HUDEP-2 (cell line): ENCODE measurements around the gene CNEP1R1.

ENCODE experiments used
- DNase-seq, 76 experiments: peaks; one replicate each; lab custom pipeline; 2025; ENCODE audit not compliant: unreplicated experiment in 76 of 76; lab: John Stamatoyannopoulos, UW

Gene CNEP1R1

DNA sequence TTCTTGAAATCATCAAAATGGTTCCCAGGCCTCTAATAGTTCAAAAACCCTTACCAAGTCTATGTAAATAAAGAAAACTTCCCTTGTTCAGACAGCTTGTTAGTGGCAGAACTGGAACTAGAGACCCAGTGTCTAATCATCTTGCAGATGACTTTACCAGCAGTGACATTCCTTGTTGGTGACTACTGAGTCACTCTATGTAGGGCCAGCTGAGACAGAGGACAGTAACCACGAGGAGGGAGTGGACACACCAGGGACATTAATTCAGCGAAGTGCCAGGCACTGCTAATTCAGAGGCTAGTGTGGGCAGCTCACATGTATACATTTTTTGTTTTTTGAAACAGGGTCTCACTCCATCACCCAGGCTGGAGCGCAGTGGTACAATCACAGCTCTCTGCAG lies 34.6 kb downstream of the CNEP1R1 start:
- DNase-seq, result no peak

- DNase-seq, result no peak
These were observed 36.3 kb downstream of the CNEP1R1 start for GRCh38 chr16:50061326-50061725.

DNA sequence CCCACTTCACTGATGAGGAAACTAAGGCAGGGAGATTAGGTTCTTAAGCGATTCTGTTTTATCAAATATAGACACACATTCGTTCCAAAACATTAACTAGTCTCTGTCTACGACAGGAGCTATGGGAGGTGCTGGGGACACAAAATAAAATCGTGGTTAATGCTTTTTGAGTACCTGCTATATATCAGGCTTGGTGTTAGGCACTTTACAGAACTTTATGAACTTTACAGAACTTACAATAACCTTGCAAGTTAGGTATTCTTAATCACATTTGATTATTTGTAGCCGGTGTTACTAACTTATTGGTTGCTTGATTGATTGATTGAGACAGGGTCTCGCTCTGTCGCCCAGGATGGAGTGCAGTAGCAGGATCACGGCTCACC lies 40.2 kb downstream of the CNEP1R1 start:
- no peak for DNase-seq

- peak; percentile 6 to 96 (median 88) for DNase-seq
These were observed 40.8 kb downstream of the CNEP1R1 start, which contains the start of gene HEATR3 for GRCh38 chr16:50065624-50066481. Gene HEATR3, plus strand, starts transcription at chr16:50065970. Its CDS starts 162 bp downstream, at chr16:50066132.

- DNase-seq, result no peak
These were observed 41.7 kb downstream of the CNEP1R1 start for GRCh38 chr16:50066482-50067289.

GRCh38 chr16:50067290-50067853 lies 42.3 kb downstream of the CNEP1R1 start:
- peak in 15 of 76 experiments; percentile 1 to 31 (median 8) for DNase-seq

GRCh38 chr16:50068550-50068949 lies 43.5 kb downstream of the CNEP1R1 start:
- no peak for DNase-seq

- no peak for DNase-seq
These were observed 44.0 kb downstream of the CNEP1R1 start for GRCh38 chr16:50069060-50069459.

DNA sequence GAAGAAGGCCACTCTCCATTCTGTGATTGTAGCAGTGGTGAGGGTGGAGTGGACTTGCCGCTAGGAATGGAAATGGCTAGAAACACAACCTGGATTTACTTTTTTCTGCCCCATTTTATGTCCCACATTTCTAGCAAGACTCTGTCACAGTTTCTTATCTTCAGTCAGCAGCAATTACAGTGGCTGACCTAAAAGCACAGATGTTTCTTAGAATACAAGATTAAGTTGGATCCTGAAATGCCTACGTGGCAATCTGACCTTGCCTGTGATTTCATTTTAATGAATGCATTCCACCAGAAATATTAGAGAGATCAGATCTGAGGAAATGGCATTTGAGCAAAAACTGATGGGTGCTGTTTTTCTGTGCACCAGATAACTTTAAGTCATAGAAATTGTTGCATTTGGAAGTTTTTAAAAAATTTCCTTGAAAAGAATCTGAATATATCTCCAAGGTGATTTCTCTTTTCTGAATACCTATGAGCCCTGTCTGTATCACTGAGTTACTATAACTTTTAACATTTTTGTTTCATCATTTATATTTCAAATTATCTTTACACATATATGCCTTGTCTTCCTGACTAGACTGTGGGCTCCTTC lies 46.1 kb downstream of the CNEP1R1 start:
- peak in 26 of 76 experiments; percentile 4 to 63 (median 18) for DNase-seq

- DNase-seq, result no peak
These were observed 47.7 kb downstream of the CNEP1R1 start for GRCh38 chr16:50072730-50073129.

DNA sequence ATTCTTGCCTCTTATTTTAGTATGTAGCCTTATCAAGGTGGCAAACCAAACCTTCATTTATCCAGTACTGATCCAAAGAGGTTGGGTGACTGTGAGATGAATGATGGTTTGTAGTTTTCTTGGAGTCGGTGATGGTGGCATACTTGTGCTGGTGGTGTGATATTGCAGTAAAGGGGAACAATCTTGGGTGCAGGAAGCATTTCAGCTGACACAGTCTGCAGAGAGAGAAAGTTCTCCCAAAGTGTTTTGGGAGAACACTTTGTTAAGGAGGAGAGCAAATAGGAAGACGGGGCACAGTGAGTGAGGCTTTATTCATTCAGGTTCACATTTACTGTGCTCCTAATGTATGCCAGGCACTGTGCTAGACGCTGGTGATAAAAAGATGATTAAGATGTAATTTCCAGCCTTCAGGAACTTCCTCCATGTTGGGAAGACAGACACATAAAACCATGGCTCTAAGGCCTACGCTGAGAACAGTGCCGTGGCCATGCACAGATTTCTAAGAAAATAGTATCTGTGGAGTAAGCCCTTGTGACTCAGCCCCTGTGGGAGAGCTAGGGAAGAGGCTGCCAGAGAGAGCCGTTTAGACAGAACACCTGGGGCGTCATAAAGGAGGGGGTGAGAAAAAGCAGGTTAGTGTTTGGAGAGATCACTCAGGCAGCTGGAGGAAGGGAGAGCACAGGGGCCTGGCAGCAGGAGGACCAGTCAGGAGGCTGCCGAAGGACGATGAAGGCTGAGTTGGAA lies 54.5 kb downstream of the CNEP1R1 start:
- DNase-seq, result no peak

DNA sequence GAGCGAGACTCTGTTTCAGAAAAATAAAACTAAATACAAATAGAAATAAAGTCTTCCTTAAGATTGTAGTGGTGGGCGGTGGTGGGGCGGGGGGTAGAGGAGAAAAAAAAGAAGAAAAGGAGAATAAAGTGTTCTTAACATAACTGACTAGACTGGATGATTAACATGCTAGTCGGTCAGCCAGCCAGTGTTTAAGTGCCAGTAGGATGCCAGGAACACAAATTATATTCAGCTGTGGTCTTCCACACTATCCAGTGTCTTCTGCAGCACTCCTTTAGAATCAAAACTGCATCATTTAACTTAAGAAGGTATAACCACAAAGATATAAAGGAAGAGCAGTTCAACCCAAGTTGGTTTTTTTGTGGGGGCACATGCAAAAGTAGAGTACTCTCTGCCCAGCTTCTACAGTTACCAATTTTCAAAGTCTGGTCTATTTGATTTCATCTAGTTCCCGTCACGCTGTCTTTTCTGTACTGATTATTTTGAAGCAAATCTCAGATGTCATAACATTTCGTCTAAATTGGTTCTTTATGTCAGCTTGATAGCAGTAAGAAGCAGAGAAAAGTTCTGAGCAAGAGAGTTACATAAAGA lies 56.5 kb downstream of the CNEP1R1 start:
- no peak for DNase-seq

DNA sequence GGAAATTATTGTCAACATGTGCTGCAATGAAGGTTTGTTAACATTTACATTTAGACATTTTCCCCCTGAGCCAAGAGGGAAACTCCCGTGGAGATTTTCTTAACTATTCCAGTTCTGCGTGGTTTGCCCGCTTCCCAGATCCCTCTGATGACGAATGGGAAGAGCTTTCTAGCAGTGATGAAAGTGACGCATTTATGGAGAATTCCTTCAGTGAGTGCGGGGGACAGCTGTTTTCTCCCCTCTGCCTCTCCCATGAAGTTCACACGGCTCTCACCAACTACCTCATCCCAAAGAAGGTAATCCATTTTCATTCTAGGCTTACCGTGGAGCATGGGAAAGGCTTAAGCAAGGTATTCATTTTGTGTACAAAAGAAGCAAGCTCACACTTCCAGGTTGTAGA lies 59.0 kb downstream of the CNEP1R1 start:
- no peak for DNase-seq

GRCh38 chr16:50086176-50086575 lies 61.2 kb downstream of the CNEP1R1 start:
- DNase-seq, result no peak
